K562 (cell line): ENCODE results near the gene WDR81. TPM values are rescaled to one million over a fixed set of nuclear protein-coding genes. Genes with fewer than 3 reads are reported as not detected.

ENCODE experiments used
- CREM ChIP-seq: IDR thresholded peaks from 2 replicates; pipeline ENCODE4 v1.6.1; 2014; ENCODE audit warnings: antibody characterized with exemption, low read depth
- ERF ChIP-seq: fragments of 450-650 bp; formaldehyde crosslinking; IDR thresholded peaks from 2 replicates; pipeline ENCODE4 v1.4.0; 2020; ENCODE audit warnings: mild to moderate bottlenecking, mixed read lengths
- KLF10 ChIP-seq: fragments of 250-450 bp; sonication (Bioruptor Pico); IDR thresholded peaks from 2 replicates; pipeline ENCODE4 v1.6.1; 2021; ENCODE audit warnings: matching md5 sums
- NFE2L1 ChIP-seq: fragments of 450-650 bp; IDR thresholded peaks from 2 replicates; pipeline ENCODE4 v1.6.1; 2016; ENCODE audit warnings: missing genetic modification characterization, low read depth, mild to moderate bottlenecking, missing compliant biosample characterization, moderate library complexity, borderline replicate concordance
- NFYB ChIP-seq: IDR thresholded peaks from 2 replicates; pipeline ENCODE4 v1.6.1; 2011; ENCODE audit warnings: mild to moderate bottlenecking, moderate library complexity; ENCODE audit not compliant: insufficient read length; ENCODE audit errors: extremely low read depth
- POLR2A ChIP-seq: fragments of 450-650 bp; conservative IDR thresholded peaks from 2 replicates; pipeline ENCODE4 v1.6.1; 2016
- TCF3 ChIP-seq: sonication (generic); formaldehyde crosslinking; IDR thresholded peaks from 2 replicates; pipeline ENCODE4 v1.4.0; 2020; ENCODE audit warnings: mild to moderate bottlenecking, missing genetic modification reagents
- TSC22D4 ChIP-seq: fragments of 450-650 bp; IDR thresholded peaks from 2 replicates; pipeline ENCODE4 v1.6.1; 2016; ENCODE audit warnings: missing genetic modification characterization, missing biosample characterization, control low read depth
- U2AF2 ChIP-seq: fragments of 200-400 bp; formaldehyde crosslinking; optimal IDR thresholded peaks from 2 replicates; pipeline ENCODE3; 2017; ENCODE audit warnings: low read depth, mild to moderate bottlenecking, low read length
- ZNF263 ChIP-seq: sonication (generic); formaldehyde crosslinking; IDR thresholded peaks from 2 replicates; pipeline ENCODE4 v1.8.0; 2022; ENCODE audit warnings: mild to moderate bottlenecking, missing genetic modification reagents, borderline replicate concordance
- ZNF274 ChIP-seq: IDR thresholded peaks from 2 replicates; pipeline ENCODE4 v1.6.1; 2011; ENCODE audit warnings: low read depth, mild to moderate bottlenecking, low read length, moderate library complexity, borderline replicate concordance
- ZNF444 ChIP-seq: fragments of 250-450 bp; sonication (Bioruptor Pico); IDR thresholded peaks from 2 replicates; pipeline ENCODE4 v1.4.0; 2020; ENCODE audit warnings: mild to moderate bottlenecking, moderate library complexity
- ZNF668 ChIP-seq: fragments of 250-450 bp; sonication (Bioruptor Pico); IDR thresholded peaks from 2 replicates; pipeline ENCODE4 v1.8.0; 2022; ENCODE audit warnings: mild to moderate bottlenecking, inconsistent platforms
- ZNF695 ChIP-seq: fragments of 450-650 bp; formaldehyde crosslinking; IDR thresholded peaks from 2 replicates; pipeline ENCODE4 v1.4.0; 2020; ENCODE audit warnings: mild to moderate bottlenecking, moderate library complexity
- polyA plus RNA-seq, 8 experiments: library from polyadenylated mRNA; depleted of rRNA in 4 of 8; stranded (reverse) in 5 of 8; unstranded in 3 of 8; fragments of >200 nt; fragmentation: Nextera tagmentation in 2 of 8; fragmentation: Illumina TruSeq in 1 of 8; extraction: Ambion mirVana in 2 of 8; extraction: Trizol in 1 of 8; gene quantifications; 2 replicates each; pipeline versions ENCODE4 v1.2.1 to v1.2.3, GENCODE V29; 2011 to 2014; ENCODE audit warnings: inconsistent platforms in 1 of 8, missing spikeins in 1 of 8
- total RNA-seq, 7 experiments: library from RNA; depleted of rRNA in 6 of 7; stranded (reverse); fragments of >200 nt in 6 of 7; fragmentation: Illumina TruSeq in 2 of 7; extraction: Trizol in 2 of 7; gene quantifications; 2 replicates each; pipeline versions ENCODE4 v1.2.1 to v1.2.3, GENCODE V29; 2011 to 2021; ENCODE audit warnings: low replicate concordance in 1 of 7
- TF ChIP-seq, protein P1 (sequence below): sonication (generic); formaldehyde crosslinking; IDR thresholded peaks from 2 replicates; pipeline ENCODE4 v1.8.0; 2022; ENCODE audit warnings: mild to moderate bottlenecking, missing genetic modification reagents
- TF ChIP-seq, protein P2 (sequence below), 2 experiments: fragments of 450-650 bp in 1 of 2; IDR thresholded peaks; 2 replicates each; pipeline ENCODE4 v1.6.1; 2011 to 2017; ENCODE audit warnings: low read depth in 2 of 2, antibody characterized with exemption in 1 of 2, borderline replicate concordance in 1 of 2, low read length in 1 of 2, mild to moderate bottlenecking in 1 of 2, mixed read lengths in 1 of 2; ENCODE audit not compliant: control insufficient read depth in 1 of 2
- TF ChIP-seq, protein P3 (sequence below), 2 experiments: IDR thresholded peaks in 1 of 2; conservative IDR thresholded peaks in 1 of 2; 2 replicates each; pipeline ENCODE4 v1.6.1; 2016; ENCODE audit warnings: low read depth in 2 of 2, mild to moderate bottlenecking in 1 of 2, missing compliant biosample characterization in 1 of 2, missing genetic modification characterization in 1 of 2, moderate library complexity in 1 of 2

WDR81 gene
- total and polyA plus RNA-seq, 9 of the 15 experiments (the other 6 are each of a cell fraction or from before 2014, with no cell fraction given), result 0.01 to 17.1 (median 3.3) TPM

DNA sequence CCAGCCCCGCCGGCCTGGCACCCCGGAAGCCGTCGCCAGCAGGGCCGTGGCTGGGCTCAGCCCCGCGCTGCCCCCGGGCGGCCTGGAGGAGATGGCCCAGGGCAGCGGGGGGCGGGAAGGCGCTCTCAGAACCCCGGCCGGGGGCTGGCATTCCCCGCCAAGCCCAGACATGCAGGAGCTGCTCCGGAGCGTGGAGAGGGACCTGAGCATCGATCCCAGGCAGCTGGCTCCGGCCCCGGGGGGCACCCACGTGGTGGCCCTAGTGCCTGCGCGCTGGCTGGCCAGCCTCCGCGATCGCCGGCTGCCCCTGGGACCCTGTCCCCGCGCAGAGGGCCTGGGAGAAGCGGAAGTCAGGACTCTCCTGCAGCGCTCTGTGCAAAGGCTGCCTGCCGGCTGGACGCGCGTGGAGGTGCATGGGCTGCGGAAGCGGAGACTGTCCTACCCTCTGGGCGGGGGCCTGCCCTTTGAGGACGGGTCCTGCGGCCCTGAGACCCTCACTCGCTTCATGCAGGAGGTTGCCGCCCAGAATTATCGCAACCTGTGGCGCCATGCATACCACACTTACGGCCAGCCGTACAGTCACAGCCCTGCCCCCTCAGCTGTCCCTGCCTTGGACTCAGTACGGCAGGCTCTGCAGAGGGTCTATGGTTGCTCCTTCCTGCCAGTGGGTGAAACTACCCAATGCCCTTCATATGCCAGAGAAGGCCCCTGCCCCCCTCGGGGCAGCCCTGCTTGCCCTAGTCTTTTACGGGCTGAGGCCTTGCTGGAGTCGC is 551 bp downstream of the WDR81 start (continued):
- TF ChIP-seq, protein P1, sequence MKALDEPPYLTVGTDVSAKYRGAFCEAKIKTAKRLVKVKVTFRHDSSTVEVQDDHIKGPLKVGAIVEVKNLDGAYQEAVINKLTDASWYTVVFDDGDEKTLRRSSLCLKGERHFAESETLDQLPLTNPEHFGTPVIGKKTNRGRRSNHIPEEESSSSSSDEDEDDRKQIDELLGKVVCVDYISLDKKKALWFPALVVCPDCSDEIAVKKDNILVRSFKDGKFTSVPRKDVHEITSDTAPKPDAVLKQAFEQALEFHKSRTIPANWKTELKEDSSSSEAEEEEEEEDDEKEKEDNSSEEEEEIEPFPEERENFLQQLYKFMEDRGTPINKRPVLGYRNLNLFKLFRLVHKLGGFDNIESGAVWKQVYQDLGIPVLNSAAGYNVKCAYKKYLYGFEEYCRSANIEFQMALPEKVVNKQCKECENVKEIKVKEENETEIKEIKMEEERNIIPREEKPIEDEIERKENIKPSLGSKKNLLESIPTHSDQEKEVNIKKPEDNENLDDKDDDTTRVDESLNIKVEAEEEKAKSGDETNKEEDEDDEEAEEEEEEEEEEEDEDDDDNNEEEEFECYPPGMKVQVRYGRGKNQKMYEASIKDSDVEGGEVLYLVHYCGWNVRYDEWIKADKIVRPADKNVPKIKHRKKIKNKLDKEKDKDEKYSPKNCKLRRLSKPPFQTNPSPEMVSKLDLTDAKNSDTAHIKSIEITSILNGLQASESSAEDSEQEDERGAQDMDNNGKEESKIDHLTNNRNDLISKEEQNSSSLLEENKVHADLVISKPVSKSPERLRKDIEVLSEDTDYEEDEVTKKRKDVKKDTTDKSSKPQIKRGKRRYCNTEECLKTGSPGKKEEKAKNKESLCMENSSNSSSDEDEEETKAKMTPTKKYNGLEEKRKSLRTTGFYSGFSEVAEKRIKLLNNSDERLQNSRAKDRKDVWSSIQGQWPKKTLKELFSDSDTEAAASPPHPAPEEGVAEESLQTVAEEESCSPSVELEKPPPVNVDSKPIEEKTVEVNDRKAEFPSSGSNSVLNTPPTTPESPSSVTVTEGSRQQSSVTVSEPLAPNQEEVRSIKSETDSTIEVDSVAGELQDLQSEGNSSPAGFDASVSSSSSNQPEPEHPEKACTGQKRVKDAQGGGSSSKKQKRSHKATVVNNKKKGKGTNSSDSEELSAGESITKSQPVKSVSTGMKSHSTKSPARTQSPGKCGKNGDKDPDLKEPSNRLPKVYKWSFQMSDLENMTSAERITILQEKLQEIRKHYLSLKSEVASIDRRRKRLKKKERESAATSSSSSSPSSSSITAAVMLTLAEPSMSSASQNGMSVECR (CRISPR knock-in tag), result peak; percentile 81; the same call in 1 of the 2 replicates
- TF ChIP-seq ZNF695 (CRISPR knock-in tag) (no peak), ZNF444 (CRISPR knock-in tag) (no peak), NFYB (no peak), KLF10 (CRISPR knock-in tag) (no peak), POLR2A (no peak), ZNF668 (no peak), CREM (no peak), TCF3 (CRISPR knock-in tag) (no peak), U2AF2 (no peak), ERF (CRISPR knock-in tag) (no peak), NFE2L1 (tag) (no peak), ZNF274 (no peak), TSC22D4 (tag) (no peak), ZNF263 (CRISPR knock-in tag) (no peak)
- TF ChIP-seq, protein P2, sequence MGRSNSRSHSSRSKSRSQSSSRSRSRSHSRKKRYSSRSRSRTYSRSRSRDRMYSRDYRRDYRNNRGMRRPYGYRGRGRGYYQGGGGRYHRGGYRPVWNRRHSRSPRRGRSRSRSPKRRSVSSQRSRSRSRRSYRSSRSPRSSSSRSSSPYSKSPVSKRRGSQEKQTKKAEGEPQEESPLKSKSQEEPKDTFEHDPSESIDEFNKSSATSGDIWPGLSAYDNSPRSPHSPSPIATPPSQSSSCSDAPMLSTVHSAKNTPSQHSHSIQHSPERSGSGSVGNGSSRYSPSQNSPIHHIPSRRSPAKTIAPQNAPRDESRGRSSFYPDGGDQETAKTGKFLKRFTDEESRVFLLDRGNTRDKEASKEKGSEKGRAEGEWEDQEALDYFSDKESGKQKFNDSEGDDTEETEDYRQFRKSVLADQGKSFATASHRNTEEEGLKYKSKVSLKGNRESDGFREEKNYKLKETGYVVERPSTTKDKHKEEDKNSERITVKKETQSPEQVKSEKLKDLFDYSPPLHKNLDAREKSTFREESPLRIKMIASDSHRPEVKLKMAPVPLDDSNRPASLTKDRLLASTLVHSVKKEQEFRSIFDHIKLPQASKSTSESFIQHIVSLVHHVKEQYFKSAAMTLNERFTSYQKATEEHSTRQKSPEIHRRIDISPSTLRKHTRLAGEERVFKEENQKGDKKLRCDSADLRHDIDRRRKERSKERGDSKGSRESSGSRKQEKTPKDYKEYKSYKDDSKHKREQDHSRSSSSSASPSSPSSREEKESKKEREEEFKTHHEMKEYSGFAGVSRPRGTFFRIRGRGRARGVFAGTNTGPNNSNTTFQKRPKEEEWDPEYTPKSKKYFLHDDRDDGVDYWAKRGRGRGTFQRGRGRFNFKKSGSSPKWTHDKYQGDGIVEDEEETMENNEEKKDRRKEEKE (IDR thresholded peaks at IDR 0.05; ENCODE audit: borderline replicate concordance in 1 of 2, control insufficient read depth in 1 of 2, low read depth in 2 of 2, low read length in 1 of 2), result no peak
- TF ChIP-seq, protein P3, sequence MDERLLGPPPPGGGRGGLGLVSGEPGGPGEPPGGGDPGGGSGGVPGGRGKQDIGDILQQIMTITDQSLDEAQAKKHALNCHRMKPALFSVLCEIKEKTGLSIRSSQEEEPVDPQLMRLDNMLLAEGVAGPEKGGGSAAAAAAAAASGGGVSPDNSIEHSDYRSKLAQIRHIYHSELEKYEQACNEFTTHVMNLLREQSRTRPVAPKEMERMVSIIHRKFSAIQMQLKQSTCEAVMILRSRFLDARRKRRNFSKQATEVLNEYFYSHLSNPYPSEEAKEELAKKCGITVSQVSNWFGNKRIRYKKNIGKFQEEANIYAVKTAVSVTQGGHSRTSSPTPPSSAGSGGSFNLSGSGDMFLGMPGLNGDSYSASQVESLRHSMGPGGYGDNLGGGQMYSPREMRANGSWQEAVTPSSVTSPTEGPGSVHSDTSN (CRISPR knock-in tag; IDR thresholded peaks at IDR 0.05; ENCODE audit: low read depth), result no peak
- TF ChIP-seq, protein P3 (tag; conservative IDR thresholded peaks at IDR 0.05; ENCODE audit: low read depth), result no peak
